Measurements from ENCODE around the gene LAMC2. TPM values are rescaled to one million over a fixed set of nuclear protein-coding genes. Genes with fewer than 3 reads are reported as not detected.

Gene LAMC2
- total RNA-seq, 1 experiment from 2014 or later: 642 TPM

- no TSS peak for BruUV-seq (replicated peaks)
- no peaks in the 10 kb centered on the region for H3K4me1 Mint-ChIP-seq (ENCODE audit: low read depth, unreplicated experiment)
Observed at GRCh38 chr1:183281039-183281438, 95.0 kb downstream of the LAMC2 start.

GRCh38 chr1:183281553-183282091 is 95.6 kb downstream of the LAMC2 start:
- Mint-ChIP-seq H3K9me3 (ENCODE audit: low read depth, unreplicated experiment) (no peaks in the 10 kb centered on the region), H3K36me3 (ENCODE audit: insufficient read depth, unreplicated experiment) (no peaks in the 10 kb centered on the region), H3K4me1 (ENCODE audit: low read depth, unreplicated experiment) (no peaks in the 10 kb centered on the region), H3K27ac (ENCODE audit: unreplicated experiment) (no peak overlapping the region), H3K27me3 (ENCODE audit: unreplicated experiment) (peaks cover 17% of the 10 kb centered on the region), H3K4me3 (ENCODE audit: low read depth, unreplicated experiment) (no peak overlapping the region)
- CTCF ChIA-PET: interaction anchor here (0.7 to 1.6 kb wide), 8 partner anchors 10 to 403 kb away, joined by 3 to 9 read pairs (median 4); no protein-coding TSS in a partner anchor
- intact Hi-C loops (cut with micrococcal nuclease; ENCODE audit: unreplicated experiment): loop anchor here (1.0 to 2.0 kb wide), 4 partner anchors 37 to 341 kb away; no protein-coding TSS in a partner anchor
- DNase-seq: peak; percentile 92
- peak; percentile 90 for TF ChIP-seq CTCF (IDR thresholded peaks at IDR 0.05; ENCODE audit: unreplicated experiment)
- no TSS peak for BruUV-seq (replicated peaks)

More at GRCh38 chr1:183281039-183281438, 95.0 kb downstream of the LAMC2 start:
- peak; percentile 9 for DNase-seq
- intact Hi-C loops (cut with micrococcal nuclease; ENCODE audit: unreplicated experiment): loop anchor here (1.0 to 2.0 kb wide), 4 partner anchors 38 to 342 kb away; no protein-coding TSS in a partner anchor
- Mint-ChIP-seq H3K36me3 (ENCODE audit: insufficient read depth, unreplicated experiment) (no peaks in the 10 kb centered on the region), H3K4me3 (ENCODE audit: low read depth, unreplicated experiment) (no peak overlapping the region), H3K9me3 (ENCODE audit: low read depth, unreplicated experiment) (no peaks in the 10 kb centered on the region), H3K27me3 (ENCODE audit: unreplicated experiment) (peaks cover 11% of the 10 kb centered on the region), H3K27ac (ENCODE audit: unreplicated experiment) (no peak overlapping the region)
- CTCF ChIA-PET: interaction anchor here (0.6 to 1.6 kb wide), 7 partner anchors 20 to 404 kb away, joined by 3 to 9 read pairs (median 4); no protein-coding TSS in a partner anchor
- TF ChIP-seq CTCF (IDR thresholded peaks at IDR 0.05; ENCODE audit: unreplicated experiment): no peak

- CTCF ChIA-PET: interaction anchor here (0.7 to 1.6 kb wide), 8 partner anchors 10 to 403 kb away, joined by 3 to 9 read pairs (median 4); no protein-coding TSS in a partner anchor
- Mint-ChIP-seq H3K27ac (ENCODE audit: unreplicated experiment) (no peak overlapping the region), H3K4me1 (ENCODE audit: low read depth, unreplicated experiment) (no peaks in the 10 kb centered on the region), H3K27me3 (ENCODE audit: unreplicated experiment) (peaks cover 17% of the 10 kb centered on the region), H3K4me3 (ENCODE audit: low read depth, unreplicated experiment) (no peak overlapping the region), H3K36me3 (ENCODE audit: insufficient read depth, unreplicated experiment) (no peaks in the 10 kb centered on the region), H3K9me3 (ENCODE audit: low read depth, unreplicated experiment) (no peaks in the 10 kb centered on the region)
- intact Hi-C loops (cut with micrococcal nuclease; ENCODE audit: unreplicated experiment): no loop called here
- TF ChIP-seq CTCF (IDR thresholded peaks at IDR 0.05; ENCODE audit: unreplicated experiment): no peak
- no peak for DNase-seq
- no TSS peak for BruUV-seq (replicated peaks)
Observed at GRCh38 chr1:183282101-183282855, 96.2 kb downstream of the LAMC2 start.

- H3K27me3 Mint-ChIP-seq (ENCODE audit: unreplicated experiment): peaks cover 21% of the 10 kb centered on the region
- DNase-seq: no peak
- no peak overlapping the region for H3K4me3 Mint-ChIP-seq (ENCODE audit: low read depth, unreplicated experiment)
- H3K27ac Mint-ChIP-seq (ENCODE audit: unreplicated experiment): no peak overlapping the region
- H3K36me3 Mint-ChIP-seq (ENCODE audit: insufficient read depth, unreplicated experiment): no peaks in the 10 kb centered on the region
- H3K9me3 Mint-ChIP-seq (ENCODE audit: low read depth, unreplicated experiment): no peaks in the 10 kb centered on the region
- CTCF ChIA-PET: interaction anchor here (0.7 kb wide), 1 partner anchor 1139 kb away, joined by 12 read pairs; no protein-coding TSS in a partner anchor
- no peak for TF ChIP-seq CTCF (IDR thresholded peaks at IDR 0.05; ENCODE audit: unreplicated experiment)
- no peaks in the 10 kb centered on the region for H3K4me1 Mint-ChIP-seq (ENCODE audit: low read depth, unreplicated experiment)
- no TSS peak for BruUV-seq (replicated peaks)
- intact Hi-C loops (cut with micrococcal nuclease; ENCODE audit: unreplicated experiment): no loop called here
Observed at GRCh38 chr1:183283286-183283685, 97.2 kb downstream of the LAMC2 start.
